HepG2 (cell line): ENCODE measurements around the gene C10orf143. TPM values are rescaled to one million over a fixed set of nuclear protein-coding genes. Genes with fewer than 3 reads are reported as not detected.

Experiments
- polyA plus RNA-seq, 8 experiments: library from polyadenylated mRNA; depleted of rRNA in 3 of 8; stranded (reverse) in 7 of 8; unstranded in 1 of 8; fragments of >200 nt; fragmentation: Illumina TruSeq in 4 of 8; extraction: Trizol in 4 of 8; gene quantifications; 2 replicates each; pipeline versions ENCODE4 v1.2.1 to v1.2.3, GENCODE V29; 2011 to 2016; ENCODE audit warnings: low read depth in 4 of 8, missing spikeins in 1 of 8, mixed read lengths in 1 of 8; ENCODE audit not compliant: insufficient read depth in 1 of 8
- total RNA-seq, 5 experiments: library from RNA; depleted of rRNA; stranded (reverse); fragments of >200 nt; fragmentation: Illumina TruSeq; extraction: Trizol; gene quantifications; 2 replicates each; pipeline ENCODE4 v1.2.3, GENCODE V29; 2016; ENCODE audit warnings: low read depth in 1 of 5

Gene C10orf143
- total and polyA plus RNA-seq, 2 of the 13 experiments (the other 11 are each of a cell fraction or from before 2014, with no cell fraction given) = 0.21 to 0.91 TPM

Other genes with a start within 250 kb of the C10orf143 start
- gene EBF3, start 146.6 kb downstream of the C10orf143 start, total RNA-seq (2016; rRNA removed; fragmentation: Illumina TruSeq; extraction: Trizol) = not detected in 2 replicates
- not detected in 2 replicates for gene EBF3, start 146.6 kb downstream of the C10orf143 start, polyA plus RNA-seq (2011; rRNA removed)
- gene GLRX3, start 25.6 kb upstream of the C10orf143 start, total RNA-seq (2016; rRNA removed; fragmentation: Illumina TruSeq; extraction: Trizol) = 135 and 185 TPM in 2 replicates
- 67.1 and 91.4 TPM in 2 replicates for gene GLRX3, start 25.6 kb upstream of the C10orf143 start, polyA plus RNA-seq (2011; rRNA removed)